Endothelial cell of umbilical vein (primary cell): Measurements from ENCODE around the gene ZBED4. TPM values are rescaled to one million over a fixed set of nuclear protein-coding genes. Genes with fewer than 3 reads are reported as not detected.

Experiments
- BruUV-seq: library from RNA; stranded (reverse); fragments of 400-500 nt; replicated peaks from 2 replicates; lab custom pipeline; 2021; lab: Mats Ljungman, UMichigan
- CTCF ChIA-PET: fragments of 300-600, 350-600 bp; sonication (Branson Sonifier 250); formaldehyde crosslinking; loops from one replicate; lab custom pipeline; 2021; ENCODE audit warnings: antibody characterized with exemption, inconsistent platforms; lab: Charles Lee
- POLR2A ChIA-PET: fragments of 300-600, 350-600 bp; sonication (Branson Sonifier 250); formaldehyde crosslinking; loops from one replicate; lab custom pipeline; 2021; ENCODE audit warnings: antibody characterized with exemption, inconsistent platforms; lab: Charles Lee
- DNase-seq: peaks from one replicate; pipeline ENCODE4 v3.0.0-alpha.2; 2011; ENCODE audit warnings: low read depth, low spot score
- FAIRE-seq: peaks from 2 replicates; lab custom pipeline; 2011; peaks lifted over from hg19 to GRCh38; lab: Jason Lieb, UNC
- H2AFZ ChIP-seq: 2 replicates; pipeline ENCODE4 v1.6.0; 2012; ENCODE audit warnings: low read depth, low read length, control low read depth, inconsistent platforms
- H3K27ac ChIP-seq: 2 replicates; pipeline ENCODE4 v1.5.1; 2011; ENCODE audit warnings: low read depth, mild to moderate bottlenecking, control low read depth, low read length, moderate library complexity; ENCODE audit not compliant: insufficient read depth
- H3K27me3 ChIP-seq, 2 experiments: 2 replicates each; pipeline versions ENCODE4 v1.6.0 to v1.6.1; 2011; ENCODE audit warnings: low read length in 2 of 2, mixed read lengths in 1 of 2; ENCODE audit not compliant: control insufficient read depth in 2 of 2, insufficient read depth in 2 of 2
- H3K36me3 ChIP-seq, 2 experiments: 2 replicates in 1 of 2; 3 replicates in 1 of 2; pipeline ENCODE4 v1.5.1; 2011; ENCODE audit warnings: low read length in 2 of 2, mild to moderate bottlenecking in 1 of 2, moderate library complexity in 1 of 2; ENCODE audit not compliant: control insufficient read depth in 2 of 2, insufficient read depth in 2 of 2; ENCODE audit errors: extremely low read depth in 1 of 2
- H3K4me1 ChIP-seq: 3 replicates; pipeline ENCODE4 v1.5.1; 2011; ENCODE audit warnings: mild to moderate bottlenecking, low read length; ENCODE audit not compliant: control insufficient read depth, insufficient read depth; ENCODE audit errors: extremely low read depth
- H3K4me2 ChIP-seq: 2 replicates; pipeline ENCODE4 v1.6.1; 2011; ENCODE audit warnings: low read length, control low read depth, mixed read lengths; ENCODE audit not compliant: insufficient read depth
- H3K4me3 ChIP-seq, 3 experiments: fragments of 200-600 bp in 1 of 3; sonication (generic), shearing (Covaris generic) in 1 of 3; replicated peaks in 1 of 3; 2 replicates each; pipeline ENCODE4 v1.5.1; 2011 to 2016; ENCODE audit warnings: control low read depth in 3 of 3, low read length in 3 of 3, mild to moderate bottlenecking in 2 of 3, inconsistent platforms in 1 of 3, low read depth in 1 of 3, moderate library complexity in 1 of 3; ENCODE audit not compliant: insufficient read depth in 1 of 3
- H3K79me2 ChIP-seq: 2 replicates; pipeline ENCODE4 v1.6.0; 2012; ENCODE audit warnings: low read length, inconsistent platforms; ENCODE audit not compliant: control insufficient read depth, insufficient read depth
- H3K9ac ChIP-seq: replicated peaks from 2 replicates; pipeline ENCODE3; 2011; ENCODE audit warnings: low read length, control low read depth; ENCODE audit not compliant: insufficient read depth; ENCODE audit errors: extremely low read depth
- H3K9me1 ChIP-seq: replicated peaks from 3 replicates; pipeline ENCODE4 v1.6.0; 2011; ENCODE audit warnings: mild to moderate bottlenecking, low read length; ENCODE audit not compliant: control insufficient read depth, insufficient read depth; ENCODE audit errors: extremely low read depth
- H3K9me3 ChIP-seq: replicated peaks from 2 replicates; pipeline ENCODE4 v1.5.1; 2012; ENCODE audit warnings: low read length, inconsistent platforms; ENCODE audit not compliant: control insufficient read depth, insufficient read depth
- H4K20me1 ChIP-seq: replicated peaks from 2 replicates; pipeline ENCODE3; 2011; ENCODE audit warnings: mild to moderate bottlenecking, low read length; ENCODE audit not compliant: control insufficient read depth, insufficient read depth; ENCODE audit errors: extremely low read depth
- EZH2 ChIP-seq: IDR thresholded peaks from 2 replicates; pipeline ENCODE4 v1.6.1; 2012; ENCODE audit warnings: borderline replicate concordance, low read depth, mild to moderate bottlenecking, moderate library complexity, low read length, inconsistent platforms; ENCODE audit not compliant: severe bottlenecking
- FOS ChIP-seq: IDR thresholded peaks from 2 replicates; pipeline ENCODE4 v1.6.1; 2011; ENCODE audit warnings: mild to moderate bottlenecking, low read length, moderate library complexity, borderline replicate concordance; ENCODE audit not compliant: insufficient read depth
- GATA2 ChIP-seq: IDR thresholded peaks from 2 replicates; pipeline ENCODE4 v1.7.0; 2011; ENCODE audit warnings: low read depth, mild to moderate bottlenecking, moderate library complexity, mixed read lengths, low read length; ENCODE audit not compliant: insufficient read length, insufficient read depth
- JUN ChIP-seq: IDR thresholded peaks from 2 replicates; pipeline ENCODE4 v1.6.1; 2011; ENCODE audit warnings: borderline replicate concordance, low read depth; ENCODE audit not compliant: insufficient read length, insufficient read depth
- POLR2AphosphoS5 ChIP-seq: IDR thresholded peaks from 2 replicates; pipeline ENCODE4 v1.6.1; 2012; ENCODE audit warnings: low read depth, mild to moderate bottlenecking, control low read depth, low read length, moderate library complexity; ENCODE audit not compliant: insufficient read depth
- dilution Hi-C: fragments of 300-500 bp; cut with MboI; formaldehyde crosslinking; loops from one replicate; pipeline ENCODE4 v1.15.0; 2019; ENCODE audit warnings: low sequenced_read_pairs; ENCODE audit not compliant: extremely low pct_ligation_motif_present
- intact Hi-C: fragments of 100-400 bp; cut with micrococcal nuclease; formaldehyde crosslinking; loops from one replicate; pipeline ENCODE4 v1.10.0; 2022
- polyA plus RNA-seq, 4 experiments: library from polyadenylated mRNA; depleted of rRNA in 3 of 4; stranded (reverse) in 3 of 4; unstranded in 1 of 4; fragments of >200 nt; gene quantifications; 2 replicates each; pipeline versions ENCODE4 v1.2.1 to v1.2.3, GENCODE V29; 2011 to 2012; ENCODE audit warnings: missing spikeins in 1 of 4
- total RNA-seq: library from RNA; stranded (reverse); gene quantifications from 2 replicates; pipeline ENCODE4 v1.2.3, GENCODE V29; 2021

Gene ZBED4
- total and polyA plus RNA-seq, 2 donors (not counting 3 experiments of a cell fraction or from before 2014, with no cell fraction given), result 8.6 to 18.2 TPM

GRCh38 chr22:49849161-49850020 lies 4.3 kb upstream of the ZBED4 start:
- no peaks in the 10 kb centered on the region for H3K9me1 ChIP-seq
- H3K9ac ChIP-seq, result no peak overlapping the region
- intact Hi-C loops, result loop anchor here (5.0 kb wide), 1 partner anchor 263 kb away; no protein-coding TSS in a partner anchor
- dilution Hi-C loops, result no loop called here
- H3K36me3 ChIP-seq, result no peaks in the 10 kb centered on the region
- peaks cover 34 to 48% of the 10 kb centered on the region in 2 experiments for H3K27me3 ChIP-seq
- no peak for DNase-seq
- peak overlapping the region; percentile 29 for H2AFZ ChIP-seq
- peak overlapping the region in 1 of 3 experiments; percentile 28 for H3K4me3 ChIP-seq
- no peak overlapping the region for H3K4me2 ChIP-seq
- CTCF ChIA-PET, result no interaction called here
- peaks cover 4% of the 10 kb centered on the region for H3K79me2 ChIP-seq
- TF ChIP-seq GATA2, result no peak
- TF ChIP-seq POLR2AphosphoS5, result no peak
- TF ChIP-seq FOS, result no peak
- TF ChIP-seq EZH2, result peak; percentile 94
- TF ChIP-seq JUN, result no peak
- POLR2A ChIA-PET, result no interaction called here
- H4K20me1 ChIP-seq, result no peaks in the 10 kb centered on the region
- FAIRE-seq, result no peak
- no TSS peak for BruUV-seq
- H3K27ac ChIP-seq, result no peak overlapping the region
- H3K4me1 ChIP-seq, result peaks cover 5% of the 10 kb centered on the region
- no peaks in the 10 kb centered on the region for H3K9me3 ChIP-seq
